ENCODE data around the gene ACSL3.
"Not testable (repeated sequence)": the region's sequence is repeated elsewhere in the genome, so short reads cannot be mapped to it uniquely, and the experiment has no call there.

ACSL3 gene

GRCh38 chr2:222968550-222969155 is 107.8 kb downstream of the ACSL3 start:
- DNase-seq (ENCODE audit: extremely low read depth in 1 of 2, low read depth in 1 of 2) = no peak

- DNase-seq (ENCODE audit: extremely low read depth in 1 of 2, low read depth in 1 of 2) = no peak
Observed at GRCh38 chr2:222969491-222969890, 108.7 kb downstream of the ACSL3 start.

- no peak for DNase-seq (ENCODE audit: extremely low read depth in 1 of 2, low read depth in 1 of 2)
Observed at GRCh38 chr2:222972420-222972819, 111.6 kb downstream of the ACSL3 start.

- DNase-seq (ENCODE audit: extremely low read depth in 1 of 2, low read depth in 1 of 2) = no peak
Observed at GRCh38 chr2:222973237-222973636, 112.4 kb downstream of the ACSL3 start.

- no peak for DNase-seq (ENCODE audit: extremely low read depth in 1 of 2, low read depth in 1 of 2)
Observed at GRCh38 chr2:222973733-222974132, 112.9 kb downstream of the ACSL3 start.

- no peak for DNase-seq (ENCODE audit: extremely low read depth in 1 of 2, low read depth in 1 of 2)
Observed at GRCh38 chr2:222976521-222977061, 115.8 kb downstream of the ACSL3 start.

- no peak for DNase-seq (ENCODE audit: extremely low read depth in 1 of 2, low read depth in 1 of 2)
Observed at GRCh38 chr2:222977121-222977520, 116.3 kb downstream of the ACSL3 start.

- no peak for DNase-seq (ENCODE audit: extremely low read depth in 1 of 2, low read depth in 1 of 2)
Observed at GRCh38 chr2:222978850-222979249, 118.0 kb downstream of the ACSL3 start.

GRCh38 chr2:222979484-222979883 is 118.6 kb downstream of the ACSL3 start:
- no peak for DNase-seq (ENCODE audit: extremely low read depth in 1 of 2, low read depth in 1 of 2)

GRCh38 chr2:222982010-222982908 is 121.4 kb downstream of the ACSL3 start:
- DNase-seq (ENCODE audit: extremely low read depth in 1 of 2, low read depth in 1 of 2) = no peak

- no peak for DNase-seq (ENCODE audit: extremely low read depth in 1 of 2, low read depth in 1 of 2)
Observed at GRCh38 chr2:222982909-222983265, 122.1 kb downstream of the ACSL3 start.

GRCh38 chr2:222984908-222985307 is 124.1 kb downstream of the ACSL3 start:
- no peak for DNase-seq (ENCODE audit: extremely low read depth in 1 of 2, low read depth in 1 of 2)

- DNase-seq (ENCODE audit: extremely low read depth in 1 of 2, low read depth in 1 of 2) = no peak
Observed at GRCh38 chr2:222989431-222989830, 128.6 kb downstream of the ACSL3 start.

- not testable (repeated sequence) for DNase-seq (ENCODE audit: extremely low read depth in 1 of 2, low read depth in 1 of 2)
Observed at GRCh38 chr2:222990206-222990605, 129.4 kb downstream of the ACSL3 start.

GRCh38 chr2:222992137-222992536 is 131.3 kb downstream of the ACSL3 start:
- DNase-seq (ENCODE audit: extremely low read depth in 1 of 2, low read depth in 1 of 2) = no peak

All from activated CD8-positive, alpha-beta memory T cell treated with anti-CD3 and anti-CD28 coated beads for 1 hour (primary cell).